HG02763 (cell line): ENCODE data around the gene AGRN.
"Not testable (repeated sequence)": the region's sequence is repeated elsewhere in the genome, so short reads cannot be mapped to it uniquely, and the experiment has no call there.

ENCODE experiments used
- ATAC-seq: cut with Tn5 transposase; IDR thresholded peaks from one replicate; pipeline ENCODE4 v1.9.1; 2021; ENCODE audit warnings: mild to moderate bottlenecking, moderate library complexity; ENCODE audit not compliant: unreplicated experiment

AGRN gene

GRCh38 chr1:999725-1000356, 20.1 kb upstream of the AGRN start, which contains the start of gene HES4:
TSS of gene HES4 (minus strand) at chr1:1000097. CDS start at chr1:999973, 124 bp downstream.
- ATAC-seq: no peak

DNA sequence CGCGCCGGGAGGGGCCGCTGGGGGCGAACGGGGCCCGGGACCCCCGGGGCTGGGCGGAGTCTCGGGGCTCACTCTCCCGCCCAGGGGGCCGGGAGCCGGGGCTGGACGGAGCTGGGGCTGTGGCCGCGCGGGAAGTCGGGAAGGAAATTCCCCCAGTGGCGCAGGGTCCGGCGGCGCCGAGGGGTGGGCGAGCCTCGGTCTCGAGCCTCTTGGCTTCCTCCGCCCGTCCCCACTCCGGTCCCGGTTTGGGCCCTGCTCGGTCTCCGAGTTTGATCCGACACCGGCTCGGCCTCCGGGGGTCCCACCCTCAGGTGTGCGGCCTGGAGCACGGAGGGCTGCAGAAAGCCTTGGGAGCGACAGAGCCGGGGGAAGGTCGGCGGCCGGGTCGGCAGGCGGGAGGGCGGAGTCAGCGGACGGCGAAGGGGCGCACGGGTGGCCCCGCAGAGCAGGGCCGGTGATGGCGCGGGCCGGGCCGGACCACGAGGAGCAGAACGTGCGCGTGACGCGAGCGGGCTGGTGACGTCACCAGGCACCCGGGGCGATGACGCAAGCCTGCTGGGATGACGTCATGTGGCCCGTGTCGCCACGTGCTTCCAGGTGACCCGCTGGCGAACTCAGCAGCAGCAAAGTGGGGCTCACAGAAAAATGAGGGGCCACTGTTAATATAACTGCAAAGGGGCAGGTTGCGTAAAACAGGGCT, 19.4 kb upstream of the AGRN start:
- ATAC-seq: no peak

GRCh38 chr1:1001057-1001783, 18.7 kb upstream of the AGRN start:
- ATAC-seq: no peak

DNA sequence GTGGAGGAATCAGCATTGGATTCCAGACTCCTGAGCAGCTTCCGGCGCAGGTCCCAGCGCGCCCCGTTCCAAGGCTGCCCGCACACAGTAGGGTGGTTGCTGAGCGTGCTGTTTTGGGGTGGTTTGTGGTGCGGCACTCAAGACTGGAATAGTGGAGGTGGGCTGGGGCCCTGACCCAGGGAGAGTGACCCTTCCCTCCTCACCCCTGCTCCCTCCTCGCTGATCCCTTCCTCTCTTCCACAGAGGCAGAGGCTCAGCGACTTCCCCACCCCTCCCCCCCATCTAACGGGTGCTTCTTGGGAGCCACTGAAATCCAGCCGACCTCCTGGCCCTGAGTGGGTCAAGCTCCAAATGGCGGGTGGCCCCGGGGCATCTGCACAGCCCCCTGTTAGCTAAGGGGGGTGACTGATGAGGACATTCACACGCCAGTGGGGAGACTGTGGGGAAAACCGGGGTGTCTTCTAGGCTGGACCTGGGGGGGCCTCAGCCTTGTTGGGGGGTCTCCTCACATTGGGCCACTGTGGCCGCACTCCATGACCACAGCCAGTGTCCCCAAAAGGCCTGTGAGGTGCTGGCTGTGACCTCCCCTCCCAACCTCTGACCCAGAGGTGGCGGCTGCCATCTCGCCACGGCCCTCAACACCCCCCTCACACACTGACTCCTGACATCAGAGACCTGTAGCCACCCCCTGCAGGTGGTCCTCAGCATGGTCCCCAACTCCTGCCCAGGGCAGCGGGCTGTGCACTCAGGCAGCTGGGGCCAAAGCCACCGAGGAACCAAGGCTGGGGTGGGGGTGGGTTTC, 16.1 kb upstream of the AGRN start:
- no peak for ATAC-seq

GRCh38 chr1:1004420-1004779, 15.5 kb upstream of the AGRN start:
- no peak for ATAC-seq

DNA sequence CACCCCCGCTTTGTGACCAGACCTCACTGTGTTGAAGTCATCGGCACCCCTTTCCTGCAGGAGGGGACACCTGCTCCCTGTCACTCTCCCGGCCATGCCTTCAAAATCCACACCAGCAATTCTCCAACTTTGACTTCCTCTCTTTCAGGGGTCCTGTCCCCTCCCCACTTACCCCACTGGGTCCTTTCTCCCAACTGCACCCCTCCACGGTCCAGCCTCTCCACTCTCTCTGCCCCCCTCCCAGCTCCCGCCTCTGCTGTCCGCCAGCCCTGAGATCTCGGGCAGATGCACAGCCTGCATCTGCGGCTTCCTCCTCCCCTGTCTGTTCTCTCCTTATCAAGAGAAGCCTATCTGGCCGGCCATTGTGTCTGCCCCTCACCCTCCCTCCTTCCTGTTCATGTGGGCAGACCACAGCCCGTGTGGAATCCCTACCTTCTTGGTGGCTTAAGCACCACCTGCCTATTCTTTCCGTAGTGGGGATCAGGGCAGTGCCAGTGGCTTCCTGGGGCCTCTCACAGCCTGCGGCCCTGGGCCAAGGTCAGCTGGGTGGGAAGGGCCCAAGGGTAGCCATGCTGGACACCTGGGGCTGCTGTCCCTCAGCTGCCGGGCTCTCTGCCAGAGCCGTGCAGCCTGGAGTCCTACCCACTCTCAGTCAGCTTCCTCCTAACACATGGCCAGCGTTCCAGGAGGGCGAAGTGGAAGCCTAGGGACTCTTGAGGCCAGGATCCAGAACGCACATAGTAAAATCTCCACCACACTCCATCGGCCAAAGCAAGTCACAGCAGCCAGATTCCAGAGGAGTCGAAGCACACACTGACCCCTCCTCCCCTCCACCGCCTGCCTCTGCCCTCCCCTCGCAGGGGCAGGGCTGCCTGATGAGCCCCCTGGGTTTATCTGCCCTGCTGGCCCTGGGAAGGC, 14.9 kb upstream of the AGRN start:
- no peak for ATAC-seq

DNA sequence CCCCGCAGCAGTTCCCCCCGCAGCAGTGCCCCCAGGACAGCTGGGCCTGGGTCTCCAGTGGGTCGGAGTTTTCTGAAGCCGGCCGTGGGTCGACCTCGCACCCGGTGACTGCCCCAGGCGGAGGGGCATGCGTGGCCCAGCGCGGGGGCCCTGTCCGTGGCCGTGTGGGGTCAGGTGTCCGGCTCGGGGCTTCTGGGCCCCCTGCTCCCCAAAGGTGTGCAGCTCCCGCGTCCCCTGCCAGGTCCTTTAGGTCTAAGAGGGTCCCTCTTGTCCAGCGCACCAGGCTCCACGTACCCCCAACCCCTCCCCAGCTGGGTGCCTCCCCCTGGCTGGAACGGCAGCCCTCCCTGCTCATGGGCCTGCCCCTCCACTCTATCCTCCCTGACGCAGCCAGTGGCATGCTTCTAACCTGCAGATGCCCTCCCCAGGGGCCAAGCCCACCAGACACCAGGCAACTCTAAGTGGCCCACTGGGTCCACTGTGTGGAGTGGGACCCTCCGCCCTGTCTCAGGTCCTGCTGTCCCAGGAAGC, 14.1 kb upstream of the AGRN start:
- no peak for ATAC-seq

DNA sequence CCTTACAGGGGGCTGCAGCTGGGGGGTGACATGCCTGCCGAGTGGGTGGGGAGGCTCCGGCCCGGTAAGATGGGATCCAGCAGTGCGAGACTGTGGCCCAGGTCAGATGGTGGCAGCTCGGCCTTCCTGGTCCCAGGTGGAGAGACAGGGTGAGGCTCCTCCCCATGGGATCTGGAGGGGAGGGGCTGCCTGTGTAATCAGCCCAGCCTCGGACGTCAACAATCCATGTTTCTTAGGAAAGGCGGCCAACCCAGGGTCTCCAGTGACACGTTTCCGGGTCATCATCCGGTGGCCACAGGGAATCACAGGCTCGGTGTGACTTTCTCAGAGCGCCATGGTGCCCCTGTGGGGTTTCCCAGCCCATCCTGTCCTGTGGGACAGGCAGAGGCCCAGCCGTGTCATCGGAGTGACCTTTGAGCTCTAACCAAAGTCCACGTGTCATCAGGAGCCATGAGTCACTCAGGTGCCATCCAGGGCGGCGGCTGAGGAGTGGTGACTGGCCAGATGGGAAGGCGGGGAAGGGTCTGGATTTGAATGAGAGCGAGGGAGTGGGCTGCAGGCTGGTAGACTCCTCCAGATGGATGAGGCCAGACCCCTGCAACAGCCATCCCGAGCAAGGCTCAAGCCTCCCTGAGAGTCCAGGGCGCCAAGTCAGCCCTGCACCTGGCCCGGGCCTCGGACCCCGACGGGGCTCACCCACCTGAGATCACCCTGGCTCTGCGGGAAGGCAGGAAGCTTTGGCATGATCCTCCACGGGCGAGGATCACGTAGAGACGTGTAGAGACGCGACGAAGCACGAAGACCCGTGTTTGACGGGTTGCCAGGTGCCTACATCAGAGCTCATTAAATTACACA, 13.4 kb upstream of the AGRN start:
- ATAC-seq: no peak

DNA sequence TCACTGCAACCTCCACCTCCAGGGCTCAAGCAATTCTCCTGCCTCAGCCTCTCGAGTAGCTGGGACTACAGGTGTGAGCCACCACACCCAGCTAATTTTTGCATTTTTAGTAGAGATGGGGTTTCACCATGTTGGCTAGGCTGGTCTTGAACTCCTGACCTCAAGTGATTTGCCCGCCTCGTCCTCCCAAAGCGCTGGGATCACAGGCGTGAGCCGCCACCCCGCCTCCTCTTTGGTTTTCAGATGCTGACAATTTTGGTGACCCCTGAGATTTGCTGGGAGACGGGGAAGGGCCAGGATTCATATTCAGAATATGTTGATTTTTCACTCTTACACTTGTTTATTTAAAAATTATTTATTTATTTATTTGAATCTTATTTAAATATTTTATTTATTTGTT, 9.8 kb upstream of the AGRN start:
- not testable (repeated sequence) for ATAC-seq

- no peak for ATAC-seq
Observed at GRCh38 chr1:1011396-1011949, 8.4 kb upstream of the AGRN start.

- not testable (repeated sequence) for ATAC-seq
Observed at GRCh38 chr1:1012736-1013104, 7.2 kb upstream of the AGRN start.

DNA sequence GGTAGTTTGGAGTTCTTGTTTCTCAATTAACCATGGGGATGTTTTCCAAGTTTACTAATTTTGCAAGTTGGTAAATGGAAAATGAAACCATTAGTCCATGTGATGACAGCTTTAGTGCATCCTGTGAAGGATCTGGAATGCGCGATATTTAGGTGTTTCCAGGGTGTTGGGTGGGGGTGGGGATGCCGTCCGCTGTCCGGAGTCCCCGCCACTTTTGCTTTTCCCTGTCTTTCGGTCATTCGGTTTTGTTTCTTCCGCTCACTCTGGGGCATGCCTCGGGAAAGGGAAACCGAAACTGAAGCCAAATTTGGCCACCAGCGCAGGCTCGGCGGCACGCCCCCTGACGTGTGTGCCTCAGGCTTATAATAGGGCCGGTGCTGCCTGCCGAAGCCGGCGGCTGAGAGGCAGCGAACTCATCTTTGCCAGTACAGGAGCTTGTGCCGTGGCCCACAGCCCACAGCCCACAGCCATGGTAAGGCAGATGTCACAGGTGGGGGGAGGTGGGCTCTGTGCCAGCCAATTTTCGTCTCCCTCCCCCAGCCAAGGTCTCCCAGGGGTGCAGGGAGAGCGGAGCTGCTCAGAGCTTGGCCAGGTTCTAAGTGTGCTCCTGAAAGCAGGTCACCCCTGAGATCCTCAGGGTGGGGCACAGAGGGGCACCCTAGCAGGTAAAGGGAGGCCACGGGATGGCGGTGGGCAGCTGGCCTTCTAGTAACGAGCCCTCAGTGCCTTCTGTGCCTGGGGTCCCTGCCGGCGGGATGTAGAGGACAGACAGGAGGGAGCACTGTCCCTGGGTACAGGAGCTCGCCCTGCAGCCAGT, 6.6 kb upstream of the AGRN start, which contains the start of gene ISG15:
TSS of gene ISG15 (plus strand) at position 393 of the 817 bp plus-strand sequence. CDS start at position 470, 77 bp downstream.
- peak; percentile 72 for ATAC-seq

DNA sequence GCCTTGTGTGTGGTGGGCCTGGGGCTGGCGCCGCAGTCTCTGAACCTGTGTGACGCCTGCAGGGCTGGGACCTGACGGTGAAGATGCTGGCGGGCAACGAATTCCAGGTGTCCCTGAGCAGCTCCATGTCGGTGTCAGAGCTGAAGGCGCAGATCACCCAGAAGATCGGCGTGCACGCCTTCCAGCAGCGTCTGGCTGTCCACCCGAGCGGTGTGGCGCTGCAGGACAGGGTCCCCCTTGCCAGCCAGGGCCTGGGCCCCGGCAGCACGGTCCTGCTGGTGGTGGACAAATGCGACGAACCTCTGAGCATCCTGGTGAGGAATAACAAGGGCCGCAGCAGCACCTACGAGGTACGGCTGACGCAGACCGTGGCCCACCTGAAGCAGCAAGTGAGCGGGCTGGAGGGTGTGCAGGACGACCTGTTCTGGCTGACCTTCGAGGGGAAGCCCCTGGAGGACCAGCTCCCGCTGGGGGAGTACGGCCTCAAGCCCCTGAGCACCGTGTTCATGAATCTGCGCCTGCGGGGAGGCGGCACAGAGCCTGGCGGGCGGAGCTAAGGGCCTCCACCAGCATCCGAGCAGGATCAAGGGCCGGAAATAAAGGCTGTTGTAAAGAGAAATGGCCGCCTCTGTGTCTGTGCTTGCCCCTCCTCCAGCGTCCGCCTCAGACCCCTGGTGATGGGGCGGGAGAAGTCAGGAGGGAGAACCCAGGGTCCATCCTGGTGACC, 5.8 kb upstream of the AGRN start:
- ATAC-seq: no peak

DNA sequence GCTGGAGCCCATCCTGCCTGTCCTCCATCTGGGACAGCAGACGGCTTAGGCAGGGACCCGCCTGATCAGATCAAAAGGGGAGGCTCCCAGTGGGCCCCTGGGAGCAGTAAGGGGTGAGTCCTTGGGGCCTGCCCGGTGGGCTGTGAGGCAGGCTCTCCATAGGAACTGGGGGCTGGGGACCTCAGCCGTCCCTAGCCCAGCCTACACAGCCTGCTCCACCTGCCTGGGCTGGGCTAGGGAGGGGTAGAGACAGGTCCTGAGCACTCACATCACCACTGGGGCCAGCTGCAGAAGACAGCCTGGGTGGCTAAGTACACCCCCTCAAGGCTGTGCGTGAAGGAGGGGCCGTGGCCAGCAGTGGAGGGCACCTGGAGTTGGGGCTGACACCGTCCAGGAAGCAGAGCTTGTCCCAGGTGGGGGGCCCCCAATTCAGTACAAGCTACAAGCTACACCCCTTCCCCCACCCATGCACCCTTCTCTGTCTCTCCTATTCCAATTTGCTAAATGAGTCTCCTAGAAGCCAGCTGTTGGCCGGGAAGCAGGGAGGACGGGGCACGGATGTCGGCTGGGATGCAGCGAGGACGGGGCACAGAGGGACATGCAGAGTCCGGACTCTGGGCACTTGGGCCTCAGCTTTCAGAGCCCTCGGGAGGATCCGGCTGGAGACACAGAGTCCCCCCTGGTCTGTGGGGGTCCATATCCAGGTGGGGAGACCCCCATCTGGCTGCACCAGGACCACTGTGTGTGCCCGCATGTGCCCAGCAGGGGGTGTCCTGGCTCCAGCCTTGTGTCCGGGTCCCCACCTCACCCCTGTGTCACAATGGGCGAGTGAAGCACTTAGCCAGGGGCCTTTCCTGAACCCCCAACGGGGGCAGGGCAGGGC, 4.9 kb upstream of the AGRN start:
- no peak for ATAC-seq

- not testable (repeated sequence) for ATAC-seq
Observed at GRCh38 chr1:1017397-1018320, 2.3 kb upstream of the AGRN start.
